ENCODE measurements around the gene SLC25A18.
"Not testable (repeated sequence)": the region's sequence is repeated elsewhere in the genome, so short reads cannot be mapped to it uniquely, and the experiment has no call there.

Gene SLC25A18

GRCh38 chr22:17634696-17635095 lies 71.4 kb downstream of the SLC25A18 start:
- H3K4me3 ChIP-seq (ENCODE audit: low read depth, low read length), result no peak overlapping the region
- no peak for TF ChIP-seq CTCF (IDR thresholded peaks at IDR 0.05; ENCODE audit: borderline replicate concordance, insufficient read depth, low read depth, low read length)

GRCh38 chr22:17636850-17637249 lies 73.6 kb downstream of the SLC25A18 start:
- H3K4me3 ChIP-seq (ENCODE audit: low read depth, low read length), result not testable (repeated sequence)

- TF ChIP-seq CTCF (IDR thresholded peaks at IDR 0.05; ENCODE audit: borderline replicate concordance, insufficient read depth, low read depth, low read length), result no peak
- H3K4me3 ChIP-seq (ENCODE audit: low read depth, low read length), result peak overlapping the region; percentile 73
Measured at GRCh38 chr22:17637490-17638181, 74.3 kb downstream of the SLC25A18 start.

GRCh38 chr22:17638182-17638431 lies 74.8 kb downstream of the SLC25A18 start:
- no peak for TF ChIP-seq CTCF (IDR thresholded peaks at IDR 0.05; ENCODE audit: borderline replicate concordance, insufficient read depth, low read depth, low read length)

GRCh38 chr22:17638432-17639246 lies 75.3 kb downstream of the SLC25A18 start, which contains the start of gene BCL2L13:
Gene BCL2L13, plus strand, starts transcription at chr22:17638757. Its CDS starts 16,955 bp downstream, at chr22:17655712.
- TF ChIP-seq CTCF (IDR thresholded peaks at IDR 0.05; ENCODE audit: borderline replicate concordance, insufficient read depth, low read depth, low read length), result no peak

More at GRCh38 chr22:17638182-17638431, 74.8 kb downstream of the SLC25A18 start:
- peak overlapping the region; percentile 73 for H3K4me3 ChIP-seq (ENCODE audit: low read depth, low read length)

GRCh38 chr22:17639247-17639741 lies 76.0 kb downstream of the SLC25A18 start:
- TF ChIP-seq CTCF (IDR thresholded peaks at IDR 0.05; ENCODE audit: borderline replicate concordance, insufficient read depth, low read depth, low read length), result no peak
- H3K4me3 ChIP-seq (ENCODE audit: low read depth, low read length), result peak overlapping the region; percentile 73

More at GRCh38 chr22:17638432-17639246, 75.3 kb downstream of the SLC25A18 start, which contains the start of gene BCL2L13:
- peak within 1 kb of the TSS; percentile 73 for H3K4me3 ChIP-seq (ENCODE audit: low read depth, low read length)
